Ishikawa (cell line): ENCODE data around the gene MCM8.

Experiments used
- CEBPB ChIP-seq: IDR thresholded peaks from 2 replicates; pipeline ENCODE4 v1.6.1; 2012
- CREB1 ChIP-seq: IDR thresholded peaks from 2 replicates; pipeline ENCODE4 v1.6.1; 2012; ENCODE audit warnings: low read depth
- EP300 ChIP-seq: IDR thresholded peaks from 2 replicates; pipeline ENCODE4 v1.6.1; 2012; ENCODE audit warnings: borderline replicate concordance
- FOXM1 ChIP-seq: IDR thresholded peaks from 2 replicates; pipeline ENCODE4 v1.6.1; 2012; ENCODE audit warnings: low read depth, borderline replicate concordance
- MAX ChIP-seq: IDR thresholded peaks from 2 replicates; pipeline ENCODE4 v1.6.1; 2012
- NFIC ChIP-seq: IDR thresholded peaks from 2 replicates; pipeline ENCODE4 v1.6.1; 2012
- RAD21 ChIP-seq: IDR thresholded peaks from 2 replicates; pipeline ENCODE4 v1.6.1; 2012; ENCODE audit warnings: low read depth
- REST ChIP-seq: IDR thresholded peaks from 2 replicates; pipeline ENCODE4 v1.6.1; 2012; ENCODE audit warnings: low read depth, mild to moderate bottlenecking
- TAF1 ChIP-seq: IDR thresholded peaks from 2 replicates; pipeline ENCODE4 v1.6.1; 2012; ENCODE audit warnings: low read depth, mild to moderate bottlenecking
- TCF12 ChIP-seq: IDR thresholded peaks from 2 replicates; pipeline ENCODE4 v1.6.1; 2012; ENCODE audit warnings: low read depth
- TEAD4 ChIP-seq: IDR thresholded peaks from 2 replicates; pipeline ENCODE4 v1.6.1; 2012
- USF1 ChIP-seq: IDR thresholded peaks from 2 replicates; pipeline ENCODE4 v1.6.1; 2012
- YY1 ChIP-seq: IDR thresholded peaks from 2 replicates; pipeline ENCODE4 v1.6.1; 2012; ENCODE audit warnings: low read depth
- ZBTB7A ChIP-seq: IDR thresholded peaks from 2 replicates; pipeline ENCODE4 v1.6.1; 2012; ENCODE audit warnings: low read depth

- TF ChIP-seq NFIC (no peak), REST (no peak), MAX (no peak), RAD21 (no peak), YY1 (no peak), EP300 (no peak), TAF1 (no peak), CREB1 (no peak), ZBTB7A (no peak), USF1 (no peak), TCF12 (no peak), CEBPB (no peak), TEAD4 (no peak), FOXM1 (no peak)
Observed at GRCh38 chr20:5979801-5980200, 29.3 kb downstream of the MCM8 start.
